ENCODE results near the gene TRABD2B.

DNA sequence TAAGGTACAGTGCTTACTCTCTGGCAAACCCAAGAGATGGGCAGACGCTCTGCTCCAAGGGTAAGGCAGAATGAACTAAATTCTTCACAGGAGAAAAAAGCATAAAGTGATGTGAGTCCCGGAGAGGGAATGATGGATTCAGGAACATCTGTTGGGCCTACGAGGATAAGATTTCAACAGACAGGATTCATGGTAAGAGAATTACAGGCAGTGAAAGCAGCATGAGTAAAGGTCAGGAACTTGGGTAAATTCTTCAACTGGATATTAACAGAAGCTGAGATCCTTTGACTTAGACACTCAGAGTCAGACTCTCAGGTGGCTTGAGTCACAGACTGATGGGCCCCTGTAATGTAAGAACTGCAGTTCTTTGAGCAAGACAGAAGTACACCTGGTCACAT is 152.6 kb downstream of the TRABD2B start:
- TF ChIP-seq, protein P1, sequence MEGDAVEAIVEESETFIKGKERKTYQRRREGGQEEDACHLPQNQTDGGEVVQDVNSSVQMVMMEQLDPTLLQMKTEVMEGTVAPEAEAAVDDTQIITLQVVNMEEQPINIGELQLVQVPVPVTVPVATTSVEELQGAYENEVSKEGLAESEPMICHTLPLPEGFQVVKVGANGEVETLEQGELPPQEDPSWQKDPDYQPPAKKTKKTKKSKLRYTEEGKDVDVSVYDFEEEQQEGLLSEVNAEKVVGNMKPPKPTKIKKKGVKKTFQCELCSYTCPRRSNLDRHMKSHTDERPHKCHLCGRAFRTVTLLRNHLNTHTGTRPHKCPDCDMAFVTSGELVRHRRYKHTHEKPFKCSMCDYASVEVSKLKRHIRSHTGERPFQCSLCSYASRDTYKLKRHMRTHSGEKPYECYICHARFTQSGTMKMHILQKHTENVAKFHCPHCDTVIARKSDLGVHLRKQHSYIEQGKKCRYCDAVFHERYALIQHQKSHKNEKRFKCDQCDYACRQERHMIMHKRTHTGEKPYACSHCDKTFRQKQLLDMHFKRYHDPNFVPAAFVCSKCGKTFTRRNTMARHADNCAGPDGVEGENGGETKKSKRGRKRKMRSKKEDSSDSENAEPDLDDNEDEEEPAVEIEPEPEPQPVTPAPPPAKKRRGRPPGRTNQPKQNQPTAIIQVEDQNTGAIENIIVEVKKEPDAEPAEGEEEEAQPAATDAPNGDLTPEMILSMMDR (conservative IDR thresholded peaks at IDR 0.05; ENCODE audit: low read depth in 2 of 2) = no peak
- TF ChIP-seq CREB1 (CRISPR knock-in tag; IDR thresholded peaks at IDR 0.05; ENCODE audit: low read depth) = no peak
- no peak for TF ChIP-seq EZH2 (IDR thresholded peaks at IDR 0.05; ENCODE audit: low read depth, unreplicated experiment)
- no peak for TF ChIP-seq EZH2phosphoT487 (IDR thresholded peaks at IDR 0.05; ENCODE audit: unreplicated experiment)
- TF ChIP-seq, protein P2, sequence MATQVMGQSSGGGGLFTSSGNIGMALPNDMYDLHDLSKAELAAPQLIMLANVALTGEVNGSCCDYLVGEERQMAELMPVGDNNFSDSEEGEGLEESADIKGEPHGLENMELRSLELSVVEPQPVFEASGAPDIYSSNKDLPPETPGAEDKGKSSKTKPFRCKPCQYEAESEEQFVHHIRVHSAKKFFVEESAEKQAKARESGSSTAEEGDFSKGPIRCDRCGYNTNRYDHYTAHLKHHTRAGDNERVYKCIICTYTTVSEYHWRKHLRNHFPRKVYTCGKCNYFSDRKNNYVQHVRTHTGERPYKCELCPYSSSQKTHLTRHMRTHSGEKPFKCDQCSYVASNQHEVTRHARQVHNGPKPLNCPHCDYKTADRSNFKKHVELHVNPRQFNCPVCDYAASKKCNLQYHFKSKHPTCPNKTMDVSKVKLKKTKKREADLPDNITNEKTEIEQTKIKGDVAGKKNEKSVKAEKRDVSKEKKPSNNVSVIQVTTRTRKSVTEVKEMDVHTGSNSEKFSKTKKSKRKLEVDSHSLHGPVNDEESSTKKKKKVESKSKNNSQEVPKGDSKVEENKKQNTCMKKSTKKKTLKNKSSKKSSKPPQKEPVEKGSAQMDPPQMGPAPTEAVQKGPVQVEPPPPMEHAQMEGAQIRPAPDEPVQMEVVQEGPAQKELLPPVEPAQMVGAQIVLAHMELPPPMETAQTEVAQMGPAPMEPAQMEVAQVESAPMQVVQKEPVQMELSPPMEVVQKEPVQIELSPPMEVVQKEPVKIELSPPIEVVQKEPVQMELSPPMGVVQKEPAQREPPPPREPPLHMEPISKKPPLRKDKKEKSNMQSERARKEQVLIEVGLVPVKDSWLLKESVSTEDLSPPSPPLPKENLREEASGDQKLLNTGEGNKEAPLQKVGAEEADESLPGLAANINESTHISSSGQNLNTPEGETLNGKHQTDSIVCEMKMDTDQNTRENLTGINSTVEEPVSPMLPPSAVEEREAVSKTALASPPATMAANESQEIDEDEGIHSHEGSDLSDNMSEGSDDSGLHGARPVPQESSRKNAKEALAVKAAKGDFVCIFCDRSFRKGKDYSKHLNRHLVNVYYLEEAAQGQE (IDR thresholded peaks at IDR 0.05; ENCODE audit: unreplicated experiment) = no peak
- TF ChIP-seq JUNB (IDR thresholded peaks at IDR 0.05; ENCODE audit: unreplicated experiment) = no peak
